Measurements from ENCODE around the gene SLC8A1.

DNA sequence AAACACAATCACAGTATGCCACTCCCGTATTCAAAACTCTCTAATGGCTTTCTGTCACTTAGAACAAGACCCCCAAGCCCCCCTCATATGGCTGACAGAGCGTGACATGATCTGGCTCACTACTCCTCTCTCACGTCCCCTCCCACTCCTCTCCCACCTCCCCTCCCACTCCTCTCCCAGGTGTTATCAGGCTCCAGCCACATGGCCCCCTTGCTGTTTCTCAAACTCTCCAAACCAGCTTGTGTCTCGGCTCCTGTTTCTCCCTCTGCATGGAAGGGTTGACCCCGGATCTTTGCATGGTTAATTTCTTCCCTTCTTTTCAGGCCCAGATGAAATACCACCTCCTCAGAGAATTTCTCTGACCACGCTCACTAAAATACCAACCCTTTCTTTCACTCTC is 180.8 kb downstream of the SLC8A1 start:
- TF ChIP-seq, protein P1, sequence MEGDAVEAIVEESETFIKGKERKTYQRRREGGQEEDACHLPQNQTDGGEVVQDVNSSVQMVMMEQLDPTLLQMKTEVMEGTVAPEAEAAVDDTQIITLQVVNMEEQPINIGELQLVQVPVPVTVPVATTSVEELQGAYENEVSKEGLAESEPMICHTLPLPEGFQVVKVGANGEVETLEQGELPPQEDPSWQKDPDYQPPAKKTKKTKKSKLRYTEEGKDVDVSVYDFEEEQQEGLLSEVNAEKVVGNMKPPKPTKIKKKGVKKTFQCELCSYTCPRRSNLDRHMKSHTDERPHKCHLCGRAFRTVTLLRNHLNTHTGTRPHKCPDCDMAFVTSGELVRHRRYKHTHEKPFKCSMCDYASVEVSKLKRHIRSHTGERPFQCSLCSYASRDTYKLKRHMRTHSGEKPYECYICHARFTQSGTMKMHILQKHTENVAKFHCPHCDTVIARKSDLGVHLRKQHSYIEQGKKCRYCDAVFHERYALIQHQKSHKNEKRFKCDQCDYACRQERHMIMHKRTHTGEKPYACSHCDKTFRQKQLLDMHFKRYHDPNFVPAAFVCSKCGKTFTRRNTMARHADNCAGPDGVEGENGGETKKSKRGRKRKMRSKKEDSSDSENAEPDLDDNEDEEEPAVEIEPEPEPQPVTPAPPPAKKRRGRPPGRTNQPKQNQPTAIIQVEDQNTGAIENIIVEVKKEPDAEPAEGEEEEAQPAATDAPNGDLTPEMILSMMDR (conservative IDR thresholded peaks at IDR 0.05; ENCODE audit: low read depth, low read length), result no peak
- no peak for TF ChIP-seq EZH2 (IDR thresholded peaks at IDR 0.05; ENCODE audit: borderline replicate concordance, low read depth, low read length, poor library complexity, severe bottlenecking)
